ENCODE measurements around the gene ANKRD17.
"Not testable (repeated sequence)": the region's sequence is repeated elsewhere in the genome, so short reads cannot be mapped to it uniquely, and the experiment has no call there.

- TF ChIP-seq, protein P1, sequence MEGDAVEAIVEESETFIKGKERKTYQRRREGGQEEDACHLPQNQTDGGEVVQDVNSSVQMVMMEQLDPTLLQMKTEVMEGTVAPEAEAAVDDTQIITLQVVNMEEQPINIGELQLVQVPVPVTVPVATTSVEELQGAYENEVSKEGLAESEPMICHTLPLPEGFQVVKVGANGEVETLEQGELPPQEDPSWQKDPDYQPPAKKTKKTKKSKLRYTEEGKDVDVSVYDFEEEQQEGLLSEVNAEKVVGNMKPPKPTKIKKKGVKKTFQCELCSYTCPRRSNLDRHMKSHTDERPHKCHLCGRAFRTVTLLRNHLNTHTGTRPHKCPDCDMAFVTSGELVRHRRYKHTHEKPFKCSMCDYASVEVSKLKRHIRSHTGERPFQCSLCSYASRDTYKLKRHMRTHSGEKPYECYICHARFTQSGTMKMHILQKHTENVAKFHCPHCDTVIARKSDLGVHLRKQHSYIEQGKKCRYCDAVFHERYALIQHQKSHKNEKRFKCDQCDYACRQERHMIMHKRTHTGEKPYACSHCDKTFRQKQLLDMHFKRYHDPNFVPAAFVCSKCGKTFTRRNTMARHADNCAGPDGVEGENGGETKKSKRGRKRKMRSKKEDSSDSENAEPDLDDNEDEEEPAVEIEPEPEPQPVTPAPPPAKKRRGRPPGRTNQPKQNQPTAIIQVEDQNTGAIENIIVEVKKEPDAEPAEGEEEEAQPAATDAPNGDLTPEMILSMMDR (IDR thresholded peaks at IDR 0.05; ENCODE audit: borderline replicate concordance, extremely low read depth, low read length, poor library complexity, severe bottlenecking), result not testable (repeated sequence)
- TF ChIP-seq EZH2 (IDR thresholded peaks at IDR 0.05; ENCODE audit: borderline replicate concordance, low read depth, low read length, severe bottlenecking), result not testable (repeated sequence)
Observed at GRCh38 chr4:73228800-73229199, 29.8 kb downstream of the ANKRD17 start.
